ENCODE results near the gene CACNA2D4. TPM values are rescaled to one million over a fixed set of nuclear protein-coding genes. Genes with fewer than 3 reads are reported as not detected.

CACNA2D4 gene
- total RNA-seq, 4 donors from 2014 or later, result 1.4 to 3.3 (median 3.0) TPM

DNA sequence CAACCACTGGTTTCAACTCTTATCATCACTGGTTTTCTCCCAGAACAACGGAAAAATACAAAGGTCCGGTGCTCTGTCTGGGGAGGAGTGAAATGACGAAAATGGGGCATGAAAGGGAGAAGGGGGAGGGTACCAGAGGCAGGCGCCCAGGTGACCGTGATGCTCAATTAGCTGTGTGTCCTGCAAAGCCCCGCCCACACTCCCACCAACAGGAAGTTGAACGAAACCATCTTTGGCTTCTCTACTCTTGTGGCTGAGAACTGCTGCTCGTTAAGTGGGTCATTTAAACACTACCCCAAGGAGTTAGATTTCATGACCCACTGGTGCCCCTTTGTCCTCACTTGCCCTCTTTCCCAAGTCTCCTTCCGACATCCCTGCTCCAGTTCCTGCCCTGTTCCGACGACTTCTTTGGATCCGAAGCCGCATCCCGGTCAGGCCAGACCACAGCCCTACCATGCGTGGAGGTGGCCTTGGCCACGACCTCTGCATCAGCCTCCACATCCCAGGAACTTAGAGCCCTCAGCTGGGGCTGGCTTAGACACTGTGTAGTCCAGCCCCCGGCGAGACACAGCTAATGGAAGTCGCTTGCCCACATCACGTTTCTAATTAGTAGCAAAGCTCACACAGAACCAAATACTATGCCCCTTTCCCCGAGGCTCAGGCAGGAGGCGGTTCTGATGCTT lies 109.5 kb downstream of the CACNA2D4 start:
- TF ChIP-seq EP300 (IDR thresholded peaks at IDR 0.05) (no peak), POLR2A (IDR thresholded peaks at IDR 0.05) (no peak), POLR2AphosphoS5 (IDR thresholded peaks at IDR 0.05) (no peak)
- TF ChIP-seq, protein P1, sequence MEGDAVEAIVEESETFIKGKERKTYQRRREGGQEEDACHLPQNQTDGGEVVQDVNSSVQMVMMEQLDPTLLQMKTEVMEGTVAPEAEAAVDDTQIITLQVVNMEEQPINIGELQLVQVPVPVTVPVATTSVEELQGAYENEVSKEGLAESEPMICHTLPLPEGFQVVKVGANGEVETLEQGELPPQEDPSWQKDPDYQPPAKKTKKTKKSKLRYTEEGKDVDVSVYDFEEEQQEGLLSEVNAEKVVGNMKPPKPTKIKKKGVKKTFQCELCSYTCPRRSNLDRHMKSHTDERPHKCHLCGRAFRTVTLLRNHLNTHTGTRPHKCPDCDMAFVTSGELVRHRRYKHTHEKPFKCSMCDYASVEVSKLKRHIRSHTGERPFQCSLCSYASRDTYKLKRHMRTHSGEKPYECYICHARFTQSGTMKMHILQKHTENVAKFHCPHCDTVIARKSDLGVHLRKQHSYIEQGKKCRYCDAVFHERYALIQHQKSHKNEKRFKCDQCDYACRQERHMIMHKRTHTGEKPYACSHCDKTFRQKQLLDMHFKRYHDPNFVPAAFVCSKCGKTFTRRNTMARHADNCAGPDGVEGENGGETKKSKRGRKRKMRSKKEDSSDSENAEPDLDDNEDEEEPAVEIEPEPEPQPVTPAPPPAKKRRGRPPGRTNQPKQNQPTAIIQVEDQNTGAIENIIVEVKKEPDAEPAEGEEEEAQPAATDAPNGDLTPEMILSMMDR (IDR thresholded peaks at IDR 0.05), result no peak
- Histone ChIP-seq H3K9me3 (no peaks in the 10 kb centered on the region), H3K4me3 (no peak overlapping the region), H3K27ac (no peak overlapping the region), H3K27me3 (no peaks in the 10 kb centered on the region), H3K4me1 (no peaks in the 10 kb centered on the region), H3K36me3 (no peaks in the 10 kb centered on the region)
- no peak for ATAC-seq
- WGBS, 2 donors (ENCODE audit: low coverage in 1 of 2), result 90 to 92% methylated on average over 7 to 21 of the region's 22 CpGs

DNA sequence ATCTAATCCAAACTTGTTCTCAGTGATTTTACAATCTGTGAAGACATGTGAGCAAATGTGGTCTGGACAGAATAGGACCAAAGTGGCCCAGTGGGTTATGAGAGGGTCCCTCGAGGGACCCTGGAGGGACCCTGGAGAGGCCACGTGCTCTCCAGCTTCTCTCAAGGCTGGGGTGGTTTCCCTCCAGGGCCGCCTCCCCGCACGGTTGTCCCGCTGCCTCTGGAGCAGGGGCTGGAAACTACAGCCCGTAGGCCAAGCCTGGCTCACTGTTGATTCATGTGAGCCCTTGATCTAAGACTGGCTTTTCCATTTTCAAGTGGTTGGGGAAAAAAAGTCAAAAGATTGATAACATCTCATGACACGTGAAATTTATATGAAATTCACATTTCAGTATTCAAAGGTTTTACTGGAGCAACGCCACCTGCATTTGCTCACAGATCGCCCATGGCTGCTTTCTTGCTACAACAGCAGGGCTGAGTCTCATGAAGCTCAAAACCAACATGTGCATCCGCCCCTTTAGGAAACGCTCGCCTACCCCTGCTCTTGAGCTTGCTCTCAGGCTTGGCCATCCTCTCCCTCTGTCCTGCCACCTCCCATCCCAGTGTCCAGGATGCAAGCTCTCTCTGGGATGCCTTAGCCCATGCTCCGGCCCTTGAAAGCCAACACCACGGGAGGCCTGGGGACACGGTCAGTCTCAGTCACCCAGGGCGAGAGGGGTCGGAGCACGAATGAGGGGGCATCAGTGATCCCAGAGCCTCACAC lies 110.2 kb downstream of the CACNA2D4 start:
- H3K9me3 ChIP-seq, result no peaks in the 10 kb centered on the region
- H3K4me1 ChIP-seq, result no peaks in the 10 kb centered on the region
- TF ChIP-seq POLR2AphosphoS5 (IDR thresholded peaks at IDR 0.05) (no peak), POLR2A (IDR thresholded peaks at IDR 0.05) (no peak), EP300 (IDR thresholded peaks at IDR 0.05) (no peak)
- TF ChIP-seq, protein P1 (IDR thresholded peaks at IDR 0.05), result no peak
- 86 to 89% methylated on average over 3 to 8 of the region's 19 CpGs for WGBS, 2 donors (ENCODE audit: low coverage in 1 of 2)
- no peak overlapping the region for H3K4me3 ChIP-seq
- no peak overlapping the region for H3K27ac ChIP-seq
- no peaks in the 10 kb centered on the region for H3K36me3 ChIP-seq
- no peaks in the 10 kb centered on the region for H3K27me3 ChIP-seq
- ATAC-seq, result no peak

DNA sequence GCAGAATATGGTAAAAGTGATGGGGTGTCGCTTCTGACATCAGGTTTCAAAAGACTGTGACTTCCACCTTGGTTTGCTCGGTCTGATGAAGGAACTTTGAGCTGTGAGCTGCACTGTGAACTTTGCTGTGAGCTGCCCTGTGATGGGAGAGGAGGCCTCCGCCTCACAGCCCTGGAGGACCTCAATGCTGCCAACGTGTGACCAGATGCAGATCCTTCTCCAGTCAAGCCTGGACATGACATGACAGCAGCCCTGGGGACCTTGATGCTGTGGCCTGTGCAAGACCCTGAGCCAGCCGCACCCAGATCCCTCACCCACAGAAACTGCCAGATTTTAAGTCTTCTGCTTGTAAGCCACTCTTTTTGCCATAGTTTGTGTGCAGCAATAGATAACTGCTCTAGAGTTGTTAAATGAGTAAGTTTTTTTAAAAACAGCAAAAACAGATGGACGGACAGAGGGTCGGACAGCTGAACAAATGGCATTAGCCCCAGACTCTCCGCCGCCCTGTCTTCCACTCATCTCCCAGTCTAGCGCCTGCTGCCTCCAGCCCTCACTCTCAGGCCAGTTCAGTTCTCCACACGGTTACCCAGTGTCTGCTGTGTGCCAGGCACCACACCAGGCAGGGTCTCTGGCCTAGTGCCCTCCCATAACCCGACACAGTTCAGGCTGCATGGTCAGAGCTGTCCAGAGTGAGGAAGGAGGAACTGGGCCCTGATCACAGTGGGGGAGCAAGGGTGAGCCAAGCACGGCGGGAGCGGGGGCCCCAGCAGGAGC lies 111.2 kb downstream of the CACNA2D4 start:
- no peaks in the 10 kb centered on the region for H3K9me3 ChIP-seq
- no peaks in the 10 kb centered on the region for H3K27me3 ChIP-seq
- no peak for ATAC-seq
- TF ChIP-seq, protein P1 (IDR thresholded peaks at IDR 0.05), result no peak
- TF ChIP-seq EP300 (IDR thresholded peaks at IDR 0.05) (no peak), POLR2AphosphoS5 (IDR thresholded peaks at IDR 0.05) (no peak), POLR2A (IDR thresholded peaks at IDR 0.05) (no peak)
- no peaks in the 10 kb centered on the region for H3K36me3 ChIP-seq
- no peaks in the 10 kb centered on the region for H3K4me1 ChIP-seq
- WGBS, 2 donors (ENCODE audit: low coverage in 1 of 2), result 83 to 86% methylated on average over 7 to 9 of the region's 15 CpGs
- H3K27ac ChIP-seq, result no peak overlapping the region
- no peak overlapping the region for H3K4me3 ChIP-seq

DNA sequence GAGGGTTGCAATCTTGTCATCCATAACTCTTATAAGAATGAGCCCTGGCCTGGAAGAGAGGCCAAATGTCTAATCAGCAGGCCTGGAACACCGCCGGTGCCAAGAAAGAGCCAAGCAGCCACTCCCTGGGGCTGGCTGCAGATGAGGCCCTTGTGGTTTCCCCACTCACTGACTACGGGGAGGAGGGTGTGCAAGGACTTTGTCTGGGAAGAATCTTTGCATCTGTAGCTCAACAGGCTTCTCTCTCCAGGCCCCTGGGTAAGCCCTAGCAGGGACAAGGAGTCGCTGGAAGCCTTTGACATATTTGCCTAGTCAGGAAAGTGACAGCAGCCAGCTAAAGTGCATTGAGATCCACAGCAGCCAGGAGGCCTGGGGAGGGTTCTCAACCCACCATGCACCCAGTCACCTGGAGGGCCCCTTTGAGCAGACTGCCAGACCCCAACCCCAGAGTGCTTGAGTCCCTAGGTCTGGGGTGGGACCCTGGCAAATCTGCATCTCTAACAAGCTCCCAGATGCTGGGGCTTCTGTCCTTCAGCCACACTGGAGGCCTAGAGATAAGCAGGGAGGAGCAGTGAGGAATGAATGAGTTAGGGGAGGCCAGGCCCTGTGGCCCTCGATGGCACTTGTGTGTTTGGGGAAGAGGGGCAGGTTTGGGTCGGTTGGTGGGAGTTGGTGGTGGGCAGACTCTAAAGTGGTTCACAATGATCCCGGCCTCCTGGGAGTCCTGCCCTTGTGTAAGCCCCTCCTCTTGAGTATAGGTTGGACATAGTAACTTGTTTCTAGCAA lies 112.0 kb downstream of the CACNA2D4 start:
- 80% methylated on average over 1 of the region's 7 CpGs; no CpG with 5 or more reads in 1 of the 2 donors for WGBS, 2 donors (ENCODE audit: low coverage in 1 of 2)
- Histone ChIP-seq H3K36me3 (no peaks in the 10 kb centered on the region), H3K4me1 (no peaks in the 10 kb centered on the region), H3K27me3 (no peaks in the 10 kb centered on the region), H3K27ac (no peak overlapping the region), H3K9me3 (no peaks in the 10 kb centered on the region), H3K4me3 (no peak overlapping the region)
- no peak for TF ChIP-seq POLR2AphosphoS5 (IDR thresholded peaks at IDR 0.05)
- TF ChIP-seq, protein P1 (IDR thresholded peaks at IDR 0.05), result no peak
- no peak for TF ChIP-seq EP300 (IDR thresholded peaks at IDR 0.05)
- no peak for TF ChIP-seq POLR2A (IDR thresholded peaks at IDR 0.05)
- no peak for ATAC-seq

All from gastroesophageal sphincter (tissue), 4 donors.